Measurements from ENCODE around the gene ALG1.
"Not testable (repeated sequence)": the region's sequence is repeated elsewhere in the genome, so short reads cannot be mapped to it uniquely, and the experiment has no call there.

The ALG1 gene

DNA sequence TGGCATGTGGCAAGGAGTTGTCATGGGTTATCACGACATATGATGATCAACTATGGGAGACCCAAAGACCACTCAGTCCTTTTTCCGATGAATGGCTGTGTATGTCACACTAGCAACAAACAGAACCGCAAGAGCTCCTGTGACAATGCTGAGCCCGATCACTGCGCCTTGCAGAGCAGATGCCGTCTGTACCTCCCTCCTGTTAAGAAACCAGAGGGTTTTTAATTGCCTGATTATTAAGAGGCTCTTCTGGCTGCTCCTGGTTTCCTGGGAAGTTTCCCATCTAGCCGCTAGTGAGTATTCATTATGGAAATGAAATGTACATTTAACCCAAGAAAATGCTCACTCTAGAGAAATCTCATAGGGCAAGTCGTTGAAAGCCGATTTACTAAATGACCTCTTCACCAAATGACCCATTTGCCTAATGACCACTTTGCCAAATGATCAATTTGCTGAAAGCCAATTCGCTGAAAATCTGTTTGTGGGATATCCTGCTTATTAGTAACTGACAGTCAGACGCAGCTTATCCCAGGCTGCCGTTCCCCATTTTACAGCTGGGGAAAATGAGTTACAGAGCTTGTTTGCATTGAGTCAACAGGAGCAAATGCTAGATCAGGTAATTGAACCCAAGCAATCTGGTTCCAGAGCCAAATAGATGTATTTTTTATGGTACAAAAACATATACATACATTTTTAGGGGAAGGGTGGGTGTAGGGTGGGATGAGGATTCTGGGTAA lies 31.8 kb downstream of the ALG1 start:
- DNase-seq: not testable (repeated sequence)

DNA sequence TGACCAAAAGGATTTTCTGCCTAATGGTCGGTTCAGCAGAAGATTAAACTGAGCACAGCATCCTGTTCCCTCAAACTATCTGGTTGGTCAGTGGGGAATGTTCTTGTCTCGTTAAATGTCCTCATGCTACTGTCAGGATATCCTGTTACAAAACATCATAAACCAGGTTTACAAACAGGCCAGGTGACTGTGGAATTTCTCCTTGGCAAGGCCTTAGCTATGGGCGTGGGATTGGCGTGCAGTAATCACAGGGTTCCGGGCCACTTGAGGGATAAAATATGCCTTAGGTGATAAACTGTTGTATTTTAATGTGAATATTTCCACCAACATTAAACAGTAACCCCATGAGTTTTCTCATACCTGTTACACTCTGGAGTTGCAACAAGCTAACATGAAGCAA lies 33.4 kb downstream of the ALG1 start:
- DNase-seq: not testable (repeated sequence)

DNA sequence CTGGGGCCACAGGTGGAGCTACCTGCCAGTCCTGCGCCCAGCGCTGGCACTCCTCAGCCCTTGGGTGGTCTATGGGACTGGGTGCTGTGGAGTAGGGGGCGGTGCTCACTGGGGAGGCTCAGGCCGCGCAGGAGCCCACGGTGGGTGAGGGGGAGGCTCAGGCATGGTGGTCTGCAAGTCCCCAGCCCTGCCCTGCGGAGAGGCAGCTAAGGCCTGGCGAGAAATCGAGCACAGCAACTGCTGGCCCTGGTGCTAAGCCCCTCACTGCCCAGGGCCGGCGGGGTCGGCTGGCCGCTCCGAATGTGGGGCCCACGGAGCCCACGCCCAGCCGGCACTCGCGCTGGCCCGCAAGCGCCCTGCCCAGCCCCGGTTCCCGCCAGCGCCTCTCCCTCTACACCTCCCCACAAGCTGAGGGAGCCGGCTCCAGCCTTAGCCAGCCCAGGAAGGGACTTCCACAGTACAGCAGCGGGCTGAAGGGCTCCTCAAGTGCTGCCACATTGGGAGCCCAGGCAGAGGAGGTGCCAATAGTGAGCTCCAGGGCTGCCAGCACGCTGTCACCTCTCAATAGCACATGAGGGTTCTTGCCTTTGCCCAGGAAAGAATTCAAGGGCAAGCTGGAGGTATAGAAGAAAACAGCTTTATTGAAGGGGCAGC lies 37.0 kb downstream of the ALG1 start:
- no peak for DNase-seq

DNA sequence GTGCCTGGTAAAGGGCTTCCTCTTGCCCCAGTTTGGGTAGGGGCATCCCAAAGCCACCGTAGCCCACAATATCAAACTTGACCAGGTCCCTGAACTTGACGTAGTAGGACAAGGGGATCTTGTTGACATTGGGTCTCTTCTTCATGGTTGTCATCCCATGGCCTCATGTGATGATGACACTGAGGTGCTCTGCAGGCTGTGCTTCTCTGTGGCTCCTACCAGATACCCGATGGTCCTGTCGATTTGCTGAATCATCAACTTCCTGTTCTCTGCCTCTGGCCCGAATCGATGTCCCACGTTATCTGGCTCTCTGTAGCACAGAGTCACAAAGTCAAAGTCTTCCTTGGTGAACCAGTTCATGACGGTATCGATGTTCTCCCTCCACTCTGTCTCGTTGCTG lies 39.3 kb downstream of the ALG1 start:
- DNase-seq: not testable (repeated sequence)

DNA sequence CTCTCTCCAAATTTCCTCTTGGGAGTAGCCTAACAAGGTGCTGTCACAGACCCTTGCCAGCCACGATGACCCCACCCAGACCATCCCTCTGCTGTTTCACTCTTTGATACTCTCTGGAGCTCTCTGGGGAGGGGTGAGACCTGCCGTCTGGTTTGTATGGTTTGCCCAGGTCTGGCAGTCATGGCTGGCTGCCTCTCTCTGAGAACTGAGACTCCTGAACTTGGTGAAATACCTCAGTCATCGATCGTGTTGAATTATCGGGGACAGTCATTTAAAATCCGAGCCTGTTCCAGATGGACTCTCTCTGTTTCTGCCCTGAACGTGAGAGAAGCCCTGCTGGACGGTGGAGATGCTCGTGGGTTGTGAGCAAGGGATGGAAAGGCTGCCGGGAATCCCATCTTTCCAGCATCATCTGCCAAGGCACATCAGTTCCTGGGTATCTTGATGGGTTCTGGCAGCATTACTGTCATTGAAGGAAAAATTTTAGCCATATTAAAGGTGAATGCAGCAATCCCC lies 45.2 kb downstream of the ALG1 start:
- not testable (repeated sequence) for DNase-seq

DNA sequence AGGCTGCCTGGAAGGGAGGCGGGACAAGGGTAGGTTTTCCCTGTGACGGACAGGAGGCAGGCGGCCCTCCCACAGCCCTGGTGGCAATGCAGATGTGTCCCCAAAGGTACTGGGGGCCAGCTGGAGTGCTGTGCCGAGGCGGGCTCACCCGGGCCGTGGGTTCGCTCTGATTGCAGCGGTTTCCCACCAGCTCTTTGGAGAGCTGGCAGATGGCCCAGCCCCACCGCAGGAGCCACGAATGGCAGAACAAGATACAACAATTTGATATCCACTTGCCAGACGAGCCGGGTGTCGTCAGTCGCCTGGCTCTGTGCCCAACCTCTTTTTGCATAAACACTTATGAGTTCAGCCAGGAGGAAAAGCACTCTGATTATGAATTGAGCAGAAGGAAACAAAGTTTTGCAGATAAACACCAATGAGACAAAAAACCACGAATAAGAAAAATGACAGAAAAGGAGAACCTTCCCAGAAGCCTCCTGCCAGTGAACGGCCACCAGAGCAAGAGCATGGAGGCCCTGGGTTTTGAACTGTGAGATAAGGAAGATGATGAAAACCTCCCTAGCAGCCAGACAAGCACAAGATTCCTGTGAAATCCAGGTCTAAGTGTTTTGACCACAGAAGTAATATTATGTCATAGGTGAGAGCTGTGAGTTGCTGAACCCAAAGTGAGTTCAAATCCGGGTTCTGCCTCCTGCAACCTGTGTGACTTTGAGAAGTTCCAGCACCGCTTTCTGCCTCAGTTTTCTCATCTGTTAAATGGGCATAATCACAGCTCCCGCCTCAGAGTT lies 45.9 kb downstream of the ALG1 start:
- peak in 1 of 2 donors; percentile 8 for DNase-seq

DNA sequence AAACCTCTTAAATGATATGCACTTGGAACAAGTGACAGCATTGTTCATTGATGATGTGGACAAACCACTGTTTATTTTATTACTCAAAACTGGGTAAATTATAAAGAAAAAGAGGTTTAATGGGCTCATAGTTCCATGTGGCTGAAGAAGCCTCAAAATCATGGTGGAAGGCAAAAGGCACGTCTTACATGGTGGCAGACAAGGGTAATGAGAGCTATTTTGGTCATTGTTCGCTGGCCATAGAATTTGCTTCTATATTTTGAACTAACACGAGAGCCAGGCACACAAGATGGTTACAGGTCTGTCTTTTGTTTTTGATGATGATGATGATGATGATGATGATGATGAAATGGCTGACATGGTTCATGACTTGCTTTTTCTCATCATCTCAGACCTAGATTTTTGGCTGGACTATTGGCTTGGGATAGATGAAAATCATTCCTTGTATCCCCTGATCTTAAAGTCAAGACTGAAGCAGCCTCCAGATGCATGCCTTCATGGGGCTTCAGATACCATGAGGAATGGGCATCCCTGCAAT lies 59.9 kb downstream of the ALG1 start:
- not testable (repeated sequence) for DNase-seq

DNA sequence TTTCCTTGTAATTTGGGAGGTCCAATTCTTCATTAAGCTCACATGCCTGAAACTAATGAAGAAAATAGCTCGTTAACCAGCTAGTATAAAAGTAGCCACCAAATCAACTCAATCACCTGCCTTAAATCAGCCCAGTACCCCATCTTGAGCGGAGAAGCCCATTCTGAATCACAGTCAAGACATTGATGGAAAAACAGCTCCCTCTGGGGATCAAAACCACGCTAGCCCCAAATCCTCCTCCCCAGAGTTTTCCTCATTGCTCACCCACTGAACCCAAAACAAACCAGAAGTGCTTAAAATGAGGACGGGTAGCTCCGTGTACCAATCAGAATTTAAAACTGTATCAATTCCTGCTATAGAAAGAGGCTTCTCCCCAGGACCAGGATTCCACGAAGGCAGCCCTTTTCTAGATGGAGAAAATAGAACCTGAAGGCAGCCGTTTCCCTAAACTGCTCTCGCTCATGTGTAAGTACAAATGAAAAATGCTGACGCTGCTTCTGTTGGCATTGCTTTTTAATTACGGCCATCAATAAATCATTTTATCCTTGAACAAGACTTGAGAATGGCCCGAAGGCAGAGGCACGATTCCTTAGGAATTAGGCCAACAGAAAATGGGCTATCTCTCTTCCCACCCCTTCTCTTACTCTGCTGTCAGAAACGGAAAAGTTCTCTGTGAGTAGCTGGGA lies 61.4 kb downstream of the ALG1 start:
- not testable (repeated sequence) for DNase-seq

DNA sequence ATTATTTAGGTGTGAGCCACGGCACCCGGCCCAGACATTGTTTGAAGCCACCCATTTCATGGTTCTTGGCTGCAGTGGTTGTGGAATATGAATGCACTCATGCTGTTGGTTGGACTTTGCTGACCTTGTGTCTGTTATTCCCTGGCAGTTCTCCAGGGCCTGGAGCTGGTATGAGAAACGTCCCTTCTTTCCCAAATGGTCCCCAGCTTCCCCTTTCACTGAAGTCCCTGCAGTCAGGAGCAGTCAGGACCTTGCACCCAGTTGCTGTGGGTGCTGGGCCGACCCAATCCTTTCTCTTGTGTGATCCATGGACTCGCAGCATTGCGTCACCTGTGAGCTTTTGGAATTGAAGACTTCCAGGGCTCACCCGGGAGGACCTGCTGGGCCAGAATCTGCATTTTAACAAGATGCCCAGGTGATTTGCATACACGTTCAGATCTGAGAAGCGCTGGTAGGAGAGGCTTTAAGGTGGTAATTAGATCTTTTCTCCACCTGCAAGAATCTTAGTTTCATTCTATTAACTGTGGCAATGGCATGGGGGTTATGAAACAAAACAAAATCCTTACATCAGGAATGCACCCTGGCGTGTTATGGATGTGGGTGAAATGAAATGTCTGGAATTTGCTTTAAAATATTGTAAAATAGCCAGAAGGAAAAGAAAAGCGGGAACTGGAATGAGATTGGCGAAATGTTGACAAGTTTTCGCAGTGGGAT lies 63.3 kb downstream of the ALG1 start:
- DNase-seq: not testable (repeated sequence)
